Panc1 (cell line): ENCODE results near the gene VPS35L. TPM values are rescaled to one million over a fixed set of nuclear protein-coding genes. Genes with fewer than 3 reads are reported as not detected.
A peak's percentile ranks its signal among the peaks of the same experiment; 100 is the strongest.

Source experiments
- ATAC-seq: fragments of 200-7000 bp; cut with Tn5 transposase; 2 replicates; pipeline ENCODE4 v1.9.1; 2020; ENCODE audit warnings: mild to moderate bottlenecking, moderate library complexity
- BruUV-seq: library from RNA; stranded (reverse); fragments of 400-500 nt; replicated peaks from 2 replicates; lab custom pipeline; 2021; lab: Mats Ljungman, UMichigan
- CTCF ChIA-PET: fragments of 300-600 bp; sonication (Branson Sonifier 250); formaldehyde crosslinking; loops from one replicate; lab custom pipeline; 2022; ENCODE audit warnings: antibody characterized with exemption; lab: Charles Lee
- POLR2A ChIA-PET: fragments of 300-600 bp; sonication (Branson Sonifier 250); formaldehyde crosslinking; loops from one replicate; lab custom pipeline; 2022; ENCODE audit warnings: antibody characterized with exemption; lab: Charles Lee
- DNase-seq: peaks from one replicate; pipeline ENCODE4 v3.0.0-alpha.2; 2010; ENCODE audit warnings: low read depth, low spot score
- H3K27ac ChIP-seq: 2 replicates; pipeline ENCODE4 v1.5.1; 2011; ENCODE audit warnings: mild to moderate bottlenecking, low read length, inconsistent platforms
- H3K27me3 ChIP-seq: fragments of 200-500 bp; sonication (Bioruptor generic); 2 replicates; pipeline ENCODE4 v1.6.0; 2014; ENCODE audit warnings: low read length, inconsistent platforms; ENCODE audit not compliant: control insufficient read depth, insufficient read depth
- H3K36me3 ChIP-seq: fragments of 200-500 bp; sonication (Bioruptor generic); 2 replicates; pipeline ENCODE4 v1.5.1; 2014; ENCODE audit warnings: inconsistent platforms, mild to moderate bottlenecking, low read length, moderate library complexity; ENCODE audit not compliant: control insufficient read depth, insufficient read depth
- H3K4me1 ChIP-seq: 2 replicates; pipeline ENCODE4 v1.5.1; 2011; ENCODE audit warnings: inconsistent platforms, mild to moderate bottlenecking, low read length, moderate library complexity; ENCODE audit not compliant: control insufficient read depth, insufficient read depth
- H3K4me3 ChIP-seq, 2 experiments: 2 replicates each; pipeline ENCODE4 v1.5.1; 2011 to 2012; ENCODE audit warnings: low read depth in 2 of 2, low read length in 2 of 2, mild to moderate bottlenecking in 2 of 2, inconsistent platforms in 1 of 2, moderate library complexity in 1 of 2
- H3K9me3 ChIP-seq: fragments of 200-500 bp; sonication (Bioruptor generic); 2 replicates; pipeline ENCODE4 v1.5.1; 2014; ENCODE audit warnings: low read depth, mild to moderate bottlenecking, inconsistent platforms, low read length, moderate library complexity; ENCODE audit not compliant: control insufficient read depth, insufficient read depth
- POLR2AphosphoS5 ChIP-seq: IDR thresholded peaks from 2 replicates; pipeline ENCODE4 v1.6.1; 2012; ENCODE audit warnings: mild to moderate bottlenecking, low read depth, low read length, moderate library complexity
- SIN3A ChIP-seq: IDR thresholded peaks from 2 replicates; pipeline ENCODE4 v1.6.1; 2012; ENCODE audit warnings: low read depth, mild to moderate bottlenecking, low read length, moderate library complexity, borderline replicate concordance; ENCODE audit not compliant: insufficient read depth
- TCF7L2 ChIP-seq: IDR thresholded peaks from 2 replicates; pipeline ENCODE4 v1.6.1; 2011; ENCODE audit warnings: mild to moderate bottlenecking, low read depth, low read length, inconsistent platforms
- in situ Hi-C: cut with HindIII; loops from 2 replicates; pipeline ENCODE4 v1.10.0; 2016; ENCODE audit warnings: low sequenced_read_pairs, low pct_unique_long_range_greater_than_20kb
- intact Hi-C: fragments of 100-400 bp; cut with micrococcal nuclease; formaldehyde crosslinking; loops from one replicate; pipeline ENCODE4 v1.10.0; 2022; ENCODE audit not compliant: unreplicated experiment
- total RNA-seq: library from RNA; stranded (reverse); gene quantifications from one replicate; pipeline ENCODE4 v1.2.1, GENCODE V29; 2021; ENCODE audit not compliant: unreplicated experiment
- TF ChIP-seq, protein P1 (sequence below), 2 experiments: IDR thresholded peaks; 2 replicates each; pipeline ENCODE4 v1.6.1; 2011 to 2012; ENCODE audit warnings: low read depth in 2 of 2, control low read depth in 1 of 2, low read length in 1 of 2, mild to moderate bottlenecking in 1 of 2, moderate library complexity in 1 of 2; ENCODE audit not compliant: insufficient read depth in 1 of 2
- TF ChIP-seq, protein P2 (sequence below): fragments of 450-650 bp; IDR thresholded peaks from 2 replicates; pipeline ENCODE4 v1.5.1; 2017; ENCODE audit warnings: mild to moderate bottlenecking

Gene VPS35L
- total RNA-seq, 1 experiment from 2014 or later: 124 TPM

GRCh38 chr16:19706846-19707245 lies 151.3 kb downstream of the VPS35L start:
- Histone ChIP-seq H3K4me1 (no peaks in the 10 kb centered on the region), H3K36me3 (peaks cover 3% of the 10 kb centered on the region; the same call in 1 of the 2 replicates), H3K9me3 (no peaks in the 10 kb centered on the region), H3K4me3 (no peak overlapping the region), H3K27me3 (no peaks in the 10 kb centered on the region), H3K27ac (no peak overlapping the region)
- CTCF ChIA-PET: no interaction called here
- in situ Hi-C loops (no loop called here), intact Hi-C loops (loop anchor here (5.0 kb wide), 1 partner anchor 180 kb away; no protein-coding TSS in a partner anchor)
- TF ChIP-seq, protein P1, sequence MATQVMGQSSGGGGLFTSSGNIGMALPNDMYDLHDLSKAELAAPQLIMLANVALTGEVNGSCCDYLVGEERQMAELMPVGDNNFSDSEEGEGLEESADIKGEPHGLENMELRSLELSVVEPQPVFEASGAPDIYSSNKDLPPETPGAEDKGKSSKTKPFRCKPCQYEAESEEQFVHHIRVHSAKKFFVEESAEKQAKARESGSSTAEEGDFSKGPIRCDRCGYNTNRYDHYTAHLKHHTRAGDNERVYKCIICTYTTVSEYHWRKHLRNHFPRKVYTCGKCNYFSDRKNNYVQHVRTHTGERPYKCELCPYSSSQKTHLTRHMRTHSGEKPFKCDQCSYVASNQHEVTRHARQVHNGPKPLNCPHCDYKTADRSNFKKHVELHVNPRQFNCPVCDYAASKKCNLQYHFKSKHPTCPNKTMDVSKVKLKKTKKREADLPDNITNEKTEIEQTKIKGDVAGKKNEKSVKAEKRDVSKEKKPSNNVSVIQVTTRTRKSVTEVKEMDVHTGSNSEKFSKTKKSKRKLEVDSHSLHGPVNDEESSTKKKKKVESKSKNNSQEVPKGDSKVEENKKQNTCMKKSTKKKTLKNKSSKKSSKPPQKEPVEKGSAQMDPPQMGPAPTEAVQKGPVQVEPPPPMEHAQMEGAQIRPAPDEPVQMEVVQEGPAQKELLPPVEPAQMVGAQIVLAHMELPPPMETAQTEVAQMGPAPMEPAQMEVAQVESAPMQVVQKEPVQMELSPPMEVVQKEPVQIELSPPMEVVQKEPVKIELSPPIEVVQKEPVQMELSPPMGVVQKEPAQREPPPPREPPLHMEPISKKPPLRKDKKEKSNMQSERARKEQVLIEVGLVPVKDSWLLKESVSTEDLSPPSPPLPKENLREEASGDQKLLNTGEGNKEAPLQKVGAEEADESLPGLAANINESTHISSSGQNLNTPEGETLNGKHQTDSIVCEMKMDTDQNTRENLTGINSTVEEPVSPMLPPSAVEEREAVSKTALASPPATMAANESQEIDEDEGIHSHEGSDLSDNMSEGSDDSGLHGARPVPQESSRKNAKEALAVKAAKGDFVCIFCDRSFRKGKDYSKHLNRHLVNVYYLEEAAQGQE (IDR thresholded peaks at IDR 0.05; ENCODE audit: insufficient read depth in 1 of 2, low read depth in 2 of 2, low read length in 1 of 2): no peak
- no peak for TF ChIP-seq SIN3A
- TF ChIP-seq, protein P2, sequence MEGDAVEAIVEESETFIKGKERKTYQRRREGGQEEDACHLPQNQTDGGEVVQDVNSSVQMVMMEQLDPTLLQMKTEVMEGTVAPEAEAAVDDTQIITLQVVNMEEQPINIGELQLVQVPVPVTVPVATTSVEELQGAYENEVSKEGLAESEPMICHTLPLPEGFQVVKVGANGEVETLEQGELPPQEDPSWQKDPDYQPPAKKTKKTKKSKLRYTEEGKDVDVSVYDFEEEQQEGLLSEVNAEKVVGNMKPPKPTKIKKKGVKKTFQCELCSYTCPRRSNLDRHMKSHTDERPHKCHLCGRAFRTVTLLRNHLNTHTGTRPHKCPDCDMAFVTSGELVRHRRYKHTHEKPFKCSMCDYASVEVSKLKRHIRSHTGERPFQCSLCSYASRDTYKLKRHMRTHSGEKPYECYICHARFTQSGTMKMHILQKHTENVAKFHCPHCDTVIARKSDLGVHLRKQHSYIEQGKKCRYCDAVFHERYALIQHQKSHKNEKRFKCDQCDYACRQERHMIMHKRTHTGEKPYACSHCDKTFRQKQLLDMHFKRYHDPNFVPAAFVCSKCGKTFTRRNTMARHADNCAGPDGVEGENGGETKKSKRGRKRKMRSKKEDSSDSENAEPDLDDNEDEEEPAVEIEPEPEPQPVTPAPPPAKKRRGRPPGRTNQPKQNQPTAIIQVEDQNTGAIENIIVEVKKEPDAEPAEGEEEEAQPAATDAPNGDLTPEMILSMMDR: no peak
- no peak for TF ChIP-seq TCF7L2
- TF ChIP-seq POLR2AphosphoS5: no peak
- TSS peak; percentile 54 for BruUV-seq
- no peak for ATAC-seq
- POLR2A ChIA-PET: interaction anchor here (0.6 kb wide), 1 partner anchor 28 kb away, joined by 10 read pairs; no protein-coding TSS in a partner anchor
- no peak for DNase-seq

DNA sequence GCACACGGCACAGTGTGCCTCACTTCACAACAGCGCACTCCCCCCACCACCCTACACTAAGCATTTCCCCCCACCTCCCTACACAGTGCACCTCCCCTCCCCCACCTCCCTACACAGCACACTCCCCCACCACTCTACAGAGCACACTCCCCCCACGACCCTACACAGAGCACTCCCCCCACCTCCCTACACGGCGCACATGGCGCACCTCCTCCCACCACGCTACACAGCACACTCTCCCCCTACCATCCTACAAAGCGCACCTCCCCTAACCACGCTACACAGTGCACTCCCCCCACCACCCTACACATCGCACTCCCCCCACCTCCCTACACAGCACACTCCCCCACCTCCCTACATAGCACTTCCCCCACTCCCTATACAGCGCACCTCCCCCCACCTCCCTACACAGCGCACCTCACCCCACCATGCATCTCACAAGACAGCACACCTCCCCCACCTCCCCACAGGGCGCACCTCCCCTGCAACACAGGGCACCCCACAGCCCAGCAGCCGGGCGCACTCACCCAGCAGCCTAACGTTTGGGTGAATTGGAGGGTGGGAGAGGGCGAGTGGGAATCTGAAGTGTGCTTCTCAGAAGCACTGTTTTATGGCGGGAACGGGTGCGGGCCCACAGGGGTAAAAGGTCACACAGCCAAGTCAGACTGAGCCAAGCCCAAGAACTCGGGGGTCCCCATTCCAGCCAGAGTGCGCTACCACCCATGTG lies 152.2 kb downstream of the VPS35L start:
- H3K27ac ChIP-seq: no peak overlapping the region
- in situ Hi-C loops: no loop called here
- DNase-seq: no peak
- BruUV-seq: no TSS peak
- no peaks in the 10 kb centered on the region for H3K9me3 ChIP-seq
- peaks cover 5% of the 10 kb centered on the region; the same call in 1 of the 2 replicates for H3K36me3 ChIP-seq
- no peak overlapping the region for H3K4me3 ChIP-seq
- H3K4me1 ChIP-seq: no peaks in the 10 kb centered on the region
- H3K27me3 ChIP-seq: no peaks in the 10 kb centered on the region
- ATAC-seq: no peak
- ChIA-PET CTCF (no interaction called here), POLR2A (no interaction called here)
- TF ChIP-seq SIN3A: no peak
- TF ChIP-seq, protein P2: no peak
- intact Hi-C loops: loop anchor here (5.0 kb wide), 1 partner anchor 180 kb away; no protein-coding TSS in a partner anchor
